GM12891 (cell line): ENCODE data around the gene PGR.
A peak's percentile ranks its signal among the peaks of the same experiment; 100 is the strongest.
"Not testable (repeated sequence)": the region's sequence is repeated elsewhere in the genome, so short reads cannot be mapped to it uniquely, and the experiment has no call there.

Source experiments
- DNase-seq: peaks from one replicate; pipeline ENCODE4 v3.0.0; 2011; ENCODE audit warnings: low spot score; ENCODE audit not compliant: insufficient read length
- FAIRE-seq: peaks from 2 replicates; lab custom pipeline; 2011; peaks lifted over from hg19 to GRCh38; lab: Jason Lieb, UNC
- PAX5 ChIP-seq: IDR thresholded peaks from 2 replicates; pipeline ENCODE4 v1.6.1; 2011; ENCODE audit warnings: low read length, moderate library complexity, mild to moderate bottlenecking; ENCODE audit not compliant: insufficient read depth, severe bottlenecking
- POLR2A ChIP-seq: IDR thresholded peaks from 2 replicates; pipeline ENCODE4 v1.6.1; 2011; ENCODE audit warnings: low read depth, low read length, control low read depth
- POLR2AphosphoS5 ChIP-seq: IDR thresholded peaks from 2 replicates; pipeline ENCODE4 v1.6.1; 2011; ENCODE audit warnings: low read depth, low read length, control low read depth
- POU2F2 ChIP-seq: IDR thresholded peaks from 2 replicates; pipeline ENCODE4 v1.6.1; 2011; ENCODE audit warnings: low read depth, mild to moderate bottlenecking, control low read depth, low read length, moderate library complexity
- SPI1 ChIP-seq: IDR thresholded peaks from 2 replicates; pipeline ENCODE4 v1.6.1; 2011; ENCODE audit warnings: low read depth, low read length, control low read depth
- TAF1 ChIP-seq: IDR thresholded peaks from 2 replicates; pipeline ENCODE4 v1.6.1; 2011; ENCODE audit warnings: low read depth, low read length, control low read depth

The PGR gene

DNA sequence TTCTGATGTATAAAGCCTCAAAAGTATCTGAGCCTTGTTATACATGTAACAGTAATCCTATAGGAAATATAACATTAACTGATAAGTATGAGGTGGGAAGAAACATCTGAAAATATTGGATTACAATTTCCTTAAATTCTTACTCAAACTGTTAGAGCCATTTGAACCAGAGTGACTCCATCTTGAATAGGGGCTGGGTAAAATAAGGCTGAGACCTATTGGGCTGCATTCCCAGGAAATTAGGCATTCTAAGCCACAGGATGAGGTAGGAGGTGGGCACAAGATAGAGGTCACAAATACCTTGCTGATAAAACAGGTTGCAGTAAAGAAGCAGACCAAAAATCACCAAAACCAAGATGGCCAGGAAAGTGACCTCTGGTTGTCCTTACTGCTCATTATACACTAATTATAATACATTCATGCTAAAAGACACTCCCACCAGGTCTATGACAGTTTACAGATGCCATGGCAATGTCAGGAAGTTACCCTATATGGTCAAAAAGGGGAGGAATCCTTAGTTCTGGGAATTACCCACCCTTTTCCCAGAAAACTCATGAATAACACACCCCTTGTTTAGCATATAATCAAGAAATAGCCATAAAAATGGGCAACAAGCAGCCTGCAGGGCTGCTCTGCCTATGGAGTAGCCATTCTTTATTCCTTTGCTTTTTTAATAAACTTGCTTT, 114.9 kb downstream of the PGR start:
- DNase-seq (no peak), FAIRE-seq (no peak)
- TF ChIP-seq SPI1 (no peak), POLR2A (no peak), POU2F2 (no peak), POLR2AphosphoS5 (no peak), TAF1 (no peak), PAX5 (no peak)

DNA sequence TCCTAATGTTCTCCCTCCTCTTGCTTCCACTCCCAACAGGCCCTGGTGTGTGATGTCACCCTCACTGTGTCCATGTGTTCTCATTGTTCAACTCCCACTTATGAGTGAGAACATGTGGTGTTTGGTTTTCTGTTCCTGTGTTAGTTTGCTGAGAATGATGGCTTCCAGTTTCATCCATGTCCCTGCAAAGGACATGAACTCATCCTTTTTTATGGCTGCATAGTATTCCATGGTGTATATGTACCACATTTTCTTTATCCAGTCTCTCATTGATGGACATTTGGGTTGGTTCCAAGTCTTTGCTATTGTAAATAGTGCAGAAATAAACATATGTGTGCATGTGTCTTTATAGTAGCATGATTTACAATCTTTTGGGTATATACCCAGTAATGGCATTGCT, 115.9 kb downstream of the PGR start:
- not testable (repeated sequence) for FAIRE-seq, DNase-seq

DNA sequence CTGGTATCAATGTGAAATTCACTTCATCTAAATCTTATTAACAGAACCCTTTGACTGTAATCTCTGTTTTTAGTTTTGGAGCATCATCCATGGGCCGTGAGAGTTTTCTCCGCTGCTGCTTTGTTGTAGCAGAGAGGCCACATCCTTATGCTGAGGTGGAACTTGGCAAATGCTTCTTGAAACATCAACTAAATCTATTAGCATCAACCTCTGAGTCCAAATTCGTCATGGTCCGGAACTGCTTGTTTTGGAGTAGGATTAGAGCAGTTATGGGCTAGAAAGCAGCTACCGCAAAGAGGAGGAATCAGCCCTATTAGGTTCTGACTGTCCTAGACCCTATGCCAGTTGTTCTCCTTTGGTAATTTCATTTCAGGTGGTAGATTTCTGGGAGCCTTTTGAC, 117.7 kb downstream of the PGR start:
- FAIRE-seq (no peak), DNase-seq (no peak)
- no peak for TF ChIP-seq PAX5
- TF ChIP-seq TAF1: no peak
- TF ChIP-seq POLR2A: no peak
- no peak for TF ChIP-seq POU2F2
- TF ChIP-seq SPI1: no peak
- no peak for TF ChIP-seq POLR2AphosphoS5

DNA sequence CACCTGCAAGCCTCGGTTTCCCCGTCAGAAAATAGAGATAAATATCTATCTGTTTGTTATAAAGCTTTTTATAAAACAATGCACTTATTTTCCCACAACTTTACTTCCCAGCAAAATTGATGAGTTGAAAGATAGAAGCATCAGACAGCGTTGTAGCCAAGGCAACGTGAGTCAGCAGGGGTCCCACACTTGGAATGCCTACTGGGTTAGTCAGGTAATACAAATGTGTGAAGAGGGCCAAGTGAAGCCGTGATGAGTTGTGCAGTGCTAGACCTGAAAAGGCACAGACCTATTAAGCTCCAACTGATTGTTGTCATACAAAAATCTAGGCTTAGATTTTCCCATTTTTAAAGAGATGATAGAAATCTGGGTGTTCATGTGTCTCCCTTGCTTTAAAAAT, 118.7 kb downstream of the PGR start:
- TF ChIP-seq POLR2A (no peak), POU2F2 (no peak), POLR2AphosphoS5 (no peak), PAX5 (no peak), SPI1 (no peak)
- FAIRE-seq: no peak
- no peak for DNase-seq

DNA sequence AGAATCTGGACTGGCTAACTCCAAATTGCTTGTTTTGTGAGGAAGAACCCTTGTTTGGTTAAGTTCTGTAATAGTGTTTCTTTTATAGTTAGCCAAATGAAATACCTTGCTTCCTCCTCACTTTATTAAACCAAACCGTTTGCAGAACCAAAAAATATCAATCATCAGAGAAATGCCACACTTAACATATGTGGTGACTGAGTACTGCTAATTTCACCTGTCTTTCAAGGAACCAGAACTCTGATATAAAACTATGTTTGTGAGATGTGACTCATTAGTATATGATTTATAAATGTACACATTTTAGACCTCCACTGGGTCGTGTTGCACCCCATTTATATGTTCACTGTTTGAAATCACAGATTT, 119.9 kb downstream of the PGR start:
- TF ChIP-seq POLR2A (no peak), PAX5 (no peak), SPI1 (no peak), POLR2AphosphoS5 (no peak), POU2F2 (no peak), TAF1 (no peak)
- FAIRE-seq (no peak), DNase-seq (no peak)

DNA sequence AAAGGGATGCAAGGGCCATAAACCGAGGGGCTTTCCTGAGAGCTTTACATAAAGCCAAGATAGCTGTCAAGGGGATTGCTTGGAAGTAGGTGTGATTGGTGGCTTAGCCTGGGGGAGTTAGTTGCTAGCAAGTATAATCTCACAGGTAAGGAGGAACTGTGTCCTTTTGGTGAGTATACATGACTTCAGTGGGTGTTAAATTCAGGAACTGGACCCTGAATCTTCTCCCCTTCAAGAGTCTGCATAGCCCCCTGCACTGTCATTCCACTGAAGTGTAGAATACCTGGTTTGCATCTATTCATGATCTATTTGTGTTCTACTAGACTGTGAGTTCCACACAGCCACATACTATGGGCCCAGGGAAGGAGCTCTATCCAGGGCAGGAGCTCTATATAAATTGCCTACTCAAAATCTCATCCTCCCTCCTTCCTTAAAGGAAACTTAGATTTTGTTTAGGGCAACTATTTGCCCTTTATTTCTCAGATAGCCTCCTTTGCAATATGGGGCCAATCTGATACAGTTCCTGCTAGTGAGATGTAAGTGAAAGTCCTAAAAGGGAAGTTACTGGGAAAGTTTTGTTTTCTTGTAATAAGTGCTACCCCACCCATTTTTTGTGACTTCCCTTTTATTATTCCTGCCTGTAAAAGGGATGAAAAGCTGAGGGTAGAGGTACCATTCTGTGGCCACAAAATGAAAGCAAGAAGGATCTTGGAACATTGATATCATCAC, 120.5 kb downstream of the PGR start:
- TF ChIP-seq SPI1 (peak; percentile 31; the same call in 1 of the 2 replicates), TAF1 (no peak), PAX5 (no peak)
- no peak for DNase-seq
- FAIRE-seq: no peak

DNA sequence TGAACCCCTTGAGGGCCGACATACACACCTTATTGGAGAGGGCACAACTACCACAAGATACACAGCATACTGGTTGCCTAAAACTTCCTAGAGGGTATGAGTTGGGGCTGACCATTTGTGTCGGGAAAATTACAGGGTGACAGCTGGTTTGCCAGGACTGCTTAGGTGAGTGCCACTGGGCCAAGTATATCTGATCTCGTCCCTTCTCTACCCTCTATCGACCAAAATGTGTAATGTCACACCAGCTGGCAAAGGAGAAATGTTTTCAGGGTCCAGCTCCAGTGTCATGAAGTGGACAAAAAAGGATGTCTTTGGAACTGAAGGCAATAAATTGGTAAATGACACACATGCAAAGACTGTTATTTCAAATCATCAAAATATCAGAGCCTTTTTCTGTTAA, 126.1 kb downstream of the PGR start:
- peak; percentile 76 for FAIRE-seq
- TF ChIP-seq POU2F2: no peak
- DNase-seq: no peak

DNA sequence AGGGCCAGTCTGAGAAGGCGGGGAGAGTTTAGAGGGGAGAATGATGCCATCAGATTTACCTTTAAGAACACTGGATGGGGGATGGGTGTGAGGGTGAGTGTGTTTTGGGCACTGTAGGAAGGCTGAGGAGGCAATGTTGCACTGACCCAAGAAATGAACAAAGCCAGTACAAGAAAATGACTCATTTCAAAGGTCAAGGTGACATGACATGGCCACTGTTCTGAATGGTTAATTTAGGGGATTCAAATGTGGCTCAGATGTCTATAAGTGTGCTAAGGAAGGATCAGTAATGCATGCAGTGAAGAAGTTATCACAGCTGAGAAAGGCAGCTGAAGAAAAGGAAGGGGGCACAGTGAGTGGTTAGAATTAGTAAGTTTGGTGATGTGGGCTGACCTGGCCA, 129.9 kb downstream of the PGR start:
- DNase-seq (no peak), FAIRE-seq (no peak)
- no peak for TF ChIP-seq POLR2A
- no peak for TF ChIP-seq SPI1
- no peak for TF ChIP-seq TAF1
- TF ChIP-seq POU2F2: no peak
- TF ChIP-seq POLR2AphosphoS5: no peak
- TF ChIP-seq PAX5: no peak

DNA sequence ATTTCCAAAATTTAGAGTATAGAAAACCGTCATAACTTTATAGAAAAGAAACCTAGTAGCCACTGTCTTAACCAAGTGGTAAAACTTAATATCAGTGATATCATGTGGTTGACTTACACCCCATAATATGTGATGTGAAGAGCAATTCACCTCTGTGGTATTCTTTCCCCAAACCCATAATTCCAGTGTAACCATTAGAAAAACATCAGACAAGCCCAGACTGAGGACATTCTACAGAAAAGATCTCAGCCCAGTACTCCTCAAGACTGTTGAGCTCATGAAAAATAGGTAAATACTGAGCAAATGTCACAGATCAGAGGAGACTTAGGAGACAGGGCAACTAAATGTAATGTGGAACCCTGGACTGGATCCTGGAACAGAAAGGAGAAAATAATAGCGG, 134.6 kb downstream of the PGR start:
- FAIRE-seq: no peak

DNA sequence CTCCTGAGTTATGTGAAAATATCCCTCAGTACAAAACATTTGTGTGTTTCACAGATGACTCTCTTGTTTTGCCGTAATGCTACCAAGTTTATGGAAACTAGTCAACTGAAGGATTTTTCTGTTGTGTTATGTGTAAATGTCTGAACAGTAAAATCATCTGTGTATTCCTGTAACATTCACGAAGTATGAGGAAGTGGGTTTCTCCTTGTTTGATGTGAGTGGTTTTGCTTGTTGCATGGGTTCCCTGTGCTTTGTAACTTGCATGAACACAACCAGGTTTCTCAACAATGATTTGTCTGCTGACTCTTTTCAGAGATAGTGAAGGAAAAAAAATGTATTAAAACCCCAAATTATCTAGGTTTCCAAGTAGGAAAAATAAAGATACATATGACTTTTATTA, 138.1 kb downstream of the PGR start:
- DNase-seq (no peak), FAIRE-seq (no peak)
- TF ChIP-seq SPI1 (0 out of 2 replicates have a peak, but pooled peaks have one; percentile 15), PAX5 (no peak)

More for the DNA sequence above, 134.6 kb downstream of the PGR start:
- DNase-seq: no peak
- TF ChIP-seq TAF1: no peak
- no peak for TF ChIP-seq PAX5
- TF ChIP-seq SPI1: no peak
- TF ChIP-seq POU2F2: no peak
- no peak for TF ChIP-seq POLR2AphosphoS5
- TF ChIP-seq POLR2A: no peak

DNA sequence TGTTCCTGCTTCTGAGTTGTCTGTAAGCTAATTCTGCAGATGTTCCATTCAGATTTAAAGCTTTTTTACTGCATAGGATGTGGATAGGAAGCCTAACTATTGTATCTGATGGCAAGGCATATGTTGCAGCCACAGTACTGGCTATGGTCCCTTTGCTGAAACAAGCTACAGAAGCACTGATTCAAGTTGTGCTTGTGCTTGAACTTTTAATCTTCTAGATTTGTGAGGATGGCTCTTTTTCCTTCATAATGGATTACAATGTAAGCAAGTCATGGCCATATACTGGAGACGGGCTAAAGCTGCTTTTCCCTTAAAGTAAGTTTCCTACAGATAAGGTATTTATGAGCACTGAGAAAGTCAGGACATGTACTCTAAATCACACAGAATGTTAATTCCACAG, 138.7 kb downstream of the PGR start:
- no peak for TF ChIP-seq POU2F2
- TF ChIP-seq PAX5: no peak
- TF ChIP-seq POLR2A: no peak
- TF ChIP-seq SPI1: no peak
- TF ChIP-seq TAF1: no peak
- no peak for TF ChIP-seq POLR2AphosphoS5
- no peak for DNase-seq
- FAIRE-seq: no peak
